ENCODE results near the gene NSDHL.

DNA sequence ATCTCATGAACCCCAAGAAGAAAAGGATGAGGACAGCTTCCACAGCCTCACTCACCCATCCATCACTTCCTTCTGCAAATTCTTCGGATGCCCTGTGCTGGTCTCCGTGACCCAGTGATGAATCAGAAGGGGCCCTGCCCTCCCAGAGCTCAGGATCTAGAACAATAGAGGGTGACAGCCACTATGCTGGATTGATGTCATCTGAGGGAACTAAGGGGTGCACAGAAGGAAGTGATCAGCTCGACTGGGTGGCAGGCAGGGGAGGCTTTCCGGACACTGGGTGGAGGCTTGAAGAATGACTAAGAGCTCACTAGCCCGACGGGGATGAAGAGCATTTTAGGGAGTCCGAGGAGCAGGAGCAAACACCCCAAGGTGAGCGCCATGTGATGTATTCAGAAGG, 65.6 kb downstream of the NSDHL start:
- TF ChIP-seq, protein P1, sequence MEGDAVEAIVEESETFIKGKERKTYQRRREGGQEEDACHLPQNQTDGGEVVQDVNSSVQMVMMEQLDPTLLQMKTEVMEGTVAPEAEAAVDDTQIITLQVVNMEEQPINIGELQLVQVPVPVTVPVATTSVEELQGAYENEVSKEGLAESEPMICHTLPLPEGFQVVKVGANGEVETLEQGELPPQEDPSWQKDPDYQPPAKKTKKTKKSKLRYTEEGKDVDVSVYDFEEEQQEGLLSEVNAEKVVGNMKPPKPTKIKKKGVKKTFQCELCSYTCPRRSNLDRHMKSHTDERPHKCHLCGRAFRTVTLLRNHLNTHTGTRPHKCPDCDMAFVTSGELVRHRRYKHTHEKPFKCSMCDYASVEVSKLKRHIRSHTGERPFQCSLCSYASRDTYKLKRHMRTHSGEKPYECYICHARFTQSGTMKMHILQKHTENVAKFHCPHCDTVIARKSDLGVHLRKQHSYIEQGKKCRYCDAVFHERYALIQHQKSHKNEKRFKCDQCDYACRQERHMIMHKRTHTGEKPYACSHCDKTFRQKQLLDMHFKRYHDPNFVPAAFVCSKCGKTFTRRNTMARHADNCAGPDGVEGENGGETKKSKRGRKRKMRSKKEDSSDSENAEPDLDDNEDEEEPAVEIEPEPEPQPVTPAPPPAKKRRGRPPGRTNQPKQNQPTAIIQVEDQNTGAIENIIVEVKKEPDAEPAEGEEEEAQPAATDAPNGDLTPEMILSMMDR (IDR thresholded peaks at IDR 0.05): no peak
- no peak for TF ChIP-seq POLR2A (IDR thresholded peaks at IDR 0.05)

Data from testis (tissue), 2 donors.